Smooth muscle cell (in vitro differentiated cells): ENCODE measurements around the gene ARID2. TPM values are rescaled to one million over a fixed set of nuclear protein-coding genes. Genes with fewer than 3 reads are reported as not detected.

Experiments used
- DNase-seq: peaks from one replicate; lab custom pipeline; 2025; ENCODE audit not compliant: unreplicated experiment; lab: John Stamatoyannopoulos, UW
- H2AFZ ChIP-seq: fragments of 200-600 bp; sonication (generic); 2 replicates; pipeline ENCODE4 v1.6.0; 2016; ENCODE audit warnings: antibody characterized with exemption, low read depth, mild to moderate bottlenecking
- H3F3A ChIP-seq: fragments of 200-600 bp; sonication (generic); 2 replicates; pipeline ENCODE4 v1.6.0; 2017; ENCODE audit warnings: antibody characterized with exemption, low read depth
- H3K27ac ChIP-seq: fragments of 200-600 bp; sonication (generic); 2 replicates; pipeline ENCODE4 v1.5.1; 2016; ENCODE audit warnings: low read depth, mild to moderate bottlenecking
- H3K27me3 ChIP-seq: fragments of 200-600 bp; sonication (generic); 2 replicates; pipeline ENCODE4 v1.6.1; 2016; ENCODE audit warnings: low read depth, mild to moderate bottlenecking
- H3K36me3 ChIP-seq: fragments of 200-600 bp; sonication (generic); 2 replicates; pipeline ENCODE4 v1.5.1; 2016; ENCODE audit warnings: low read depth
- H3K4me1 ChIP-seq: fragments of 200-600 bp; sonication (generic); 2 replicates; pipeline ENCODE4 v1.5.1; 2016; ENCODE audit warnings: low read depth
- H3K4me2 ChIP-seq: fragments of 200-600 bp; sonication (generic); 2 replicates; pipeline ENCODE4 v1.6.0; 2016; ENCODE audit warnings: mild to moderate bottlenecking
- H3K4me3 ChIP-seq: fragments of 200-600 bp; sonication (generic); 2 replicates; pipeline ENCODE4 v1.5.1; 2016; ENCODE audit warnings: mild to moderate bottlenecking
- H3K79me2 ChIP-seq: fragments of 200-600 bp; sonication (generic); 2 replicates; pipeline ENCODE4 v1.6.0; 2016; ENCODE audit warnings: low read depth, mild to moderate bottlenecking
- H3K9ac ChIP-seq: fragments of 200-600 bp; sonication (generic); 2 replicates; pipeline ENCODE4 v1.6.0; 2016; ENCODE audit warnings: low read depth
- H3K9me3 ChIP-seq: fragments of 200-600 bp; sonication (generic); replicated peaks from 2 replicates; pipeline ENCODE4 v1.5.1; 2016; ENCODE audit warnings: low read depth
- H4K20me1 ChIP-seq: fragments of 200-600 bp; sonication (generic); 2 replicates; pipeline ENCODE4 v1.6.0; 2016; ENCODE audit warnings: low read depth
- WGBS: methylation state at CpG from one replicate; pipeline ENCODE4 v1.1.7; 2016; ENCODE audit warnings: low lambda C conversion rate; 5-methylcytosine and 5-hydroxymethylcytosine counted together
- polyA plus RNA-seq: library from polyadenylated mRNA; unstranded; fragments of >200 nt; fragmentation: Nextera tagmentation; extraction: Ambion mirVana; gene quantifications from 2 replicates; pipeline ENCODE4 v1.2.1, GENCODE V29; 2016
- total RNA-seq: library from RNA; depleted of rRNA; stranded (reverse); fragments of >200 nt; gene quantifications from 2 replicates; pipeline ENCODE4 v1.2.3, GENCODE V29; 2014
- TF ChIP-seq, protein P1 (sequence below): fragments of 200-600 bp; sonication (generic); IDR thresholded peaks from 2 replicates; pipeline ENCODE4 v1.5.1; 2017; ENCODE audit warnings: borderline replicate concordance, mild to moderate bottlenecking, antibody characterized with exemption; ENCODE audit not compliant: insufficient read depth, poor library complexity, severe bottlenecking

The ARID2 gene, protein sequence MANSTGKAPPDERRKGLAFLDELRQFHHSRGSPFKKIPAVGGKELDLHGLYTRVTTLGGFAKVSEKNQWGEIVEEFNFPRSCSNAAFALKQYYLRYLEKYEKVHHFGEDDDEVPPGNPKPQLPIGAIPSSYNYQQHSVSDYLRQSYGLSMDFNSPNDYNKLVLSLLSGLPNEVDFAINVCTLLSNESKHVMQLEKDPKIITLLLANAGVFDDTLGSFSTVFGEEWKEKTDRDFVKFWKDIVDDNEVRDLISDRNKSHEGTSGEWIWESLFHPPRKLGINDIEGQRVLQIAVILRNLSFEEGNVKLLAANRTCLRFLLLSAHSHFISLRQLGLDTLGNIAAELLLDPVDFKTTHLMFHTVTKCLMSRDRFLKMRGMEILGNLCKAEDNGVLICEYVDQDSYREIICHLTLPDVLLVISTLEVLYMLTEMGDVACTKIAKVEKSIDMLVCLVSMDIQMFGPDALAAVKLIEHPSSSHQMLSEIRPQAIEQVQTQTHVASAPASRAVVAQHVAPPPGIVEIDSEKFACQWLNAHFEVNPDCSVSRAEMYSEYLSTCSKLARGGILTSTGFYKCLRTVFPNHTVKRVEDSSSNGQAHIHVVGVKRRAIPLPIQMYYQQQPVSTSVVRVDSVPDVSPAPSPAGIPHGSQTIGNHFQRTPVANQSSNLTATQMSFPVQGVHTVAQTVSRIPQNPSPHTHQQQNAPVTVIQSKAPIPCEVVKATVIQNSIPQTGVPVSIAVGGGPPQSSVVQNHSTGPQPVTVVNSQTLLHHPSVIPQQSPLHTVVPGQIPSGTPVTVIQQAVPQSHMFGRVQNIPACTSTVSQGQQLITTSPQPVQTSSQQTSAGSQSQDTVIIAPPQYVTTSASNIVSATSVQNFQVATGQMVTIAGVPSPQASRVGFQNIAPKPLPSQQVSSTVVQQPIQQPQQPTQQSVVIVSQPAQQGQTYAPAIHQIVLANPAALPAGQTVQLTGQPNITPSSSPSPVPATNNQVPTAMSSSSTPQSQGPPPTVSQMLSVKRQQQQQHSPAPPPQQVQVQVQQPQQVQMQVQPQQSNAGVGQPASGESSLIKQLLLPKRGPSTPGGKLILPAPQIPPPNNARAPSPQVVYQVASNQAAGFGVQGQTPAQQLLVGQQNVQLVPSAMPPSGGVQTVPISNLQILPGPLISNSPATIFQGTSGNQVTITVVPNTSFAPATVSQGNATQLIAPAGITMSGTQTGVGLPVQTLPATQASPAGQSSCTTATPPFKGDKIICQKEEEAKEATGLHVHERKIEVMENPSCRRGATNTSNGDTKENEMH (N-terminal part only)
- total RNA-seq (36.2 and 37.2 TPM in 2 replicates), polyA plus RNA-seq (8.2 and 9.9 TPM in 2 replicates)

DNA sequence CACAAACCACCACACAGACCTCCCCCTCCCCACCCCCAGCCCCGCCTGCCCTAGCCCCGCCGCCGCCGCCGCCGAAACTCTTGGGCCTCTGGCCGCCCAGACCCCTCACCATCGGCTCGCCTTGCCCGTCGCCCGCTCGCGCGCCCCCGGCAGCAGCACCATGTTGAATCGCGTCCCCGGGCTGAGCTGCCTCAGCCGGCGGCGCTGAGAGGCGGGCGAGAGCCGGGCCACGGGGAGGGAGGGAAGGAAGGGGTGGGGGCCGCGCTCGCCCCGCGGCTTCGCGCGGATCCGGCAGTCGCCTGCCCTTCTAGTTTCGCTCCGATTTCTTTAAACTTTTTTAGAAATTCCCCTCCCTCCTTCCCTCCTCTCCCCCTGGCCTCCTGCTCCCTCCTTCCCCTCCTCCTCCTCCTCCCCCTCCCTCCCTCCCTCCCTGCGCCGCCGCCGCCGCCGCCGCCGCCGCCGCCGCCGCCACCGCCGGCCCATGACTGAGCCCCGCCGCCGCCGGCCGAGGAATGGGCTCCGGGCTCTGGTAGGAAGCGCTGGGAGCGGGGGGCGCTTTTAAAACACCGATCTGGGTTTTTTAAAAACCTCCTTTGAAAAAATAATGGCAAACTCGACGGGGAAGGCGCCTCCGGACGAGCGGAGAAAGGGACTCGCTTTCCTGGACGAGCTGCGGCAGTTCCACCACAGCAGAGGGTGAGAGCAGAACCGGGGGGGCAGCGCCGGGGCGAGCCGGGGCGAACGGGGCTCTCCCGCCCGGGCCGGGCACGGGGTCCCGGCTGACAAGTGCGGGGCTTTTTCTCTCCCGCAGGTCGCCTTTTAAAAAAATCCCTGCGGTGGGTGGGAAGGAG is at the start of gene ARID2:
Gene ARID2 (plus strand): TSS at position 474 of the 851 bp plus-strand sequence. CDS start 131 bp downstream, at position 605.
- Histone ChIP-seq H2AFZ (peak within 1 kb of the TSS; percentile 97), H3K79me2 (peaks cover 57% of the 10 kb centered on the region), H3K4me1 (peaks cover 36% of the 10 kb centered on the region), H3K9ac (peak within 1 kb of the TSS; percentile 95), H4K20me1 (peaks cover 22% of the 10 kb centered on the region), H3K36me3 (no peaks in the 10 kb centered on the region), H3K4me2 (peak within 1 kb of the TSS; percentile 97), H3K9me3 (no peaks in the 10 kb centered on the region), H3K27ac (peak within 1 kb of the TSS; percentile 93), H3K27me3 (no peaks in the 10 kb centered on the region), H3F3A (peaks cover 21% of the 10 kb centered on the region), H3K4me3 (peak within 1 kb of the TSS; percentile 87)
- peak; percentile 69 for DNase-seq
- TF ChIP-seq, protein P1, sequence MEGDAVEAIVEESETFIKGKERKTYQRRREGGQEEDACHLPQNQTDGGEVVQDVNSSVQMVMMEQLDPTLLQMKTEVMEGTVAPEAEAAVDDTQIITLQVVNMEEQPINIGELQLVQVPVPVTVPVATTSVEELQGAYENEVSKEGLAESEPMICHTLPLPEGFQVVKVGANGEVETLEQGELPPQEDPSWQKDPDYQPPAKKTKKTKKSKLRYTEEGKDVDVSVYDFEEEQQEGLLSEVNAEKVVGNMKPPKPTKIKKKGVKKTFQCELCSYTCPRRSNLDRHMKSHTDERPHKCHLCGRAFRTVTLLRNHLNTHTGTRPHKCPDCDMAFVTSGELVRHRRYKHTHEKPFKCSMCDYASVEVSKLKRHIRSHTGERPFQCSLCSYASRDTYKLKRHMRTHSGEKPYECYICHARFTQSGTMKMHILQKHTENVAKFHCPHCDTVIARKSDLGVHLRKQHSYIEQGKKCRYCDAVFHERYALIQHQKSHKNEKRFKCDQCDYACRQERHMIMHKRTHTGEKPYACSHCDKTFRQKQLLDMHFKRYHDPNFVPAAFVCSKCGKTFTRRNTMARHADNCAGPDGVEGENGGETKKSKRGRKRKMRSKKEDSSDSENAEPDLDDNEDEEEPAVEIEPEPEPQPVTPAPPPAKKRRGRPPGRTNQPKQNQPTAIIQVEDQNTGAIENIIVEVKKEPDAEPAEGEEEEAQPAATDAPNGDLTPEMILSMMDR = no peak
- 0% methylated on average over 30 of the region's 88 CpGs for WGBS

DNA sequence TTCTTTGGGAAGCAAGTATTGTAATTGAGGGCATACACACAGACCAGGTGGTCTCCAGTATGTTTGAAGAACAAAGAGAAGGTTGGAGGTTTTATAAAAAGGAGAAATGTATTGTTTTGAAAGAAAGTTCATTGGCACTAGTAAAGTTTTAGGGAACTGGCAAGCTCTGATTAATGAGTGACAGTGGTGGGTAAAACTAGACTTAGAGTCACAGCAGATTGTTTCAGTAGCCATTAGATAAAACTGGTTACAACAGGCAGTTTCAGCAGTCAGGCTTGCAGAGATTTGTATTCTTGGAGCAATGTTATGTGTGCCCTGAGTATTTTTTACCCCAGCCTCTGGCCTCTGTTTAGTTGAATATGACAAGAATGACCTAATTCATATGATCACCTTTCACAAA is 49.1 kb upstream of the ARID2 start:
- TF ChIP-seq, protein P1 = no peak
- no peak overlapping the region for H3K4me2 ChIP-seq
- no peaks in the 10 kb centered on the region for H3K79me2 ChIP-seq
- no peaks in the 10 kb centered on the region for H3K9me3 ChIP-seq
- H3K27me3 ChIP-seq = peaks cover 4% of the 10 kb centered on the region
- H3K36me3 ChIP-seq = no peaks in the 10 kb centered on the region
- no peaks in the 10 kb centered on the region for H3K4me1 ChIP-seq
- H3K27ac ChIP-seq = no peak overlapping the region
- DNase-seq = no peak
- no peaks in the 10 kb centered on the region for H3F3A ChIP-seq
- H2AFZ ChIP-seq = no peak overlapping the region
- no peak overlapping the region for H3K4me3 ChIP-seq
- H4K20me1 ChIP-seq = no peaks in the 10 kb centered on the region
- no peak overlapping the region for H3K9ac ChIP-seq

DNA sequence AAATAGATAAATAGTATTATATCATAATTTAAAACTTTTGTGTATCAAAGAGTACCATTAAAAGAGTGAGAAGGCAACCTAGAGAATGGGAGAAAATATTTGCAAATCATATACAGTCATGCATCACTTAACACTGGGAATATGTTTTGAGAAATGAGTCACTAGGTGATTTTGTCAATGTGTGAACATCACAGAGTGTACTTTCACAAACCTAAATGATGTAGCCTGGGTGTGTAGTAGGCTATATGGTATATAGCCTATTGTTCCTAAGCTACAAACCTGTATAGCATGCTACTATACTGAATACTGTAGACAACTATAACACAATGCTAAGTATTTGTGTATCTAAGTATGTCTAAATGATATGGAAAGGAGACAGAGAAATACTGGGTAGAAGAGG is 48.0 kb upstream of the ARID2 start:
- no peak for DNase-seq
- Histone ChIP-seq H3K36me3 (no peaks in the 10 kb centered on the region), H3K27ac (no peak overlapping the region), H3K4me2 (no peak overlapping the region), H3K4me1 (no peaks in the 10 kb centered on the region), H3K4me3 (no peak overlapping the region), H3K79me2 (no peaks in the 10 kb centered on the region), H3K9me3 (no peaks in the 10 kb centered on the region), H3F3A (no peaks in the 10 kb centered on the region), H4K20me1 (no peaks in the 10 kb centered on the region), H2AFZ (no peak overlapping the region), H3K27me3 (peaks cover 4% of the 10 kb centered on the region), H3K9ac (no peak overlapping the region)
- TF ChIP-seq, protein P1 = no peak
